NCI-H2029 treated with DMSO at 0.1 percent for 48 hours (cell line): ENCODE data around the gene VPS25.

Experiments used
- DNase-seq: peaks from one replicate; lab custom pipeline; 2025; lab: John Stamatoyannopoulos, UW

The VPS25 gene

DNA sequence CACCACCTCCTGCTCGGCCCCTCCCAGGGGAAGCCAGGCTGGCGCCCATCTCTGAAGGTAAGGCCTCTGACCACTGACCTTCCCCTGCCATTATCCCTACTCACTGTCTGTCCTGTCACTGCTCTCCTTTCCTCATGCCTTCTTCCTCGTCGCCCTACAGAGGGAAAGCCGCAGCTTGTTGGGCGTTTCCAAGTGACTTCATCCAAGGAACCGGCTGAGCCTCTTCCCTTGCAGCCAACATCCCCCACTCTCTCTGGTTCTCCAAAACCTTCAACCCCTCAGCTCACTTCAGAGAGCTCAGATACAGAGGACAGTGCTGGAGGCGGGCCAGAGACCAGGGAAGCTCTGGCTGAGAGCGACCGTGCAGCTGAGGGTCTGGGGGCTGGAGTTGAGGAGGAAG is 22.2 kb downstream of the VPS25 start:
- no peak for DNase-seq

DNA sequence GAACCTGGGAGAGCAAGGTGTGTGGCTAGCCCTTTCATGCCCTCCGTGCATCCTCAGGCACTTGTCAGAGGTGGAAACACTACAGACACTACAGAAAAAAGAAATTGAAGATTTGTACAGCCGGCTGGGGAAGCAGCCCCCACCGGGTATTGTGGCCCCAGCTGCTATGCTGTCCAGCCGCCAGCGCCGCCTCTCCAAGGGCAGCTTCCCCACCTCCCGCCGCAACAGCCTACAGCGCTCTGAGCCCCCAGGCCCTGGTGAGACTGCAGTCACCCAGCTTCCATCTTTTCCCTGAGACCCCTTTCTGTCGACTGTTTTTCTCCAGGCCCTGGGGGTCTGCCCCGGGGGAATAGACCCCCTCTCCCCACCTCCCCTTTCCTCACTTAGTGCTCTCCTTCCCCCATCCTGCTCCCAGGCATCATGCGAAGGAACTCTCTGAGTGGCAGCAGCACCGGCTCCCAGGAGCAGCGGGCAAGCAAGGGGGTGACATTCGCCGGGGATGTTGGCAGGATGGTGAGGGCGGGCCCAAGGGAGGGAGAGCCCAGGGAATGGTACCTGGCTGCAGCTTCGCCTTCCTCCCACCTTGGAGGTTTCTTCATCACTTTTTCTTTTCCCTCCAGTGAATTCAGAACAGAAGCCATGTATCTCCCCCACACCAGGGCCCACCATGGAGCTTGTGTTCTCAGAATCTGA is 23.0 kb downstream of the VPS25 start:
- DNase-seq = no peak

DNA sequence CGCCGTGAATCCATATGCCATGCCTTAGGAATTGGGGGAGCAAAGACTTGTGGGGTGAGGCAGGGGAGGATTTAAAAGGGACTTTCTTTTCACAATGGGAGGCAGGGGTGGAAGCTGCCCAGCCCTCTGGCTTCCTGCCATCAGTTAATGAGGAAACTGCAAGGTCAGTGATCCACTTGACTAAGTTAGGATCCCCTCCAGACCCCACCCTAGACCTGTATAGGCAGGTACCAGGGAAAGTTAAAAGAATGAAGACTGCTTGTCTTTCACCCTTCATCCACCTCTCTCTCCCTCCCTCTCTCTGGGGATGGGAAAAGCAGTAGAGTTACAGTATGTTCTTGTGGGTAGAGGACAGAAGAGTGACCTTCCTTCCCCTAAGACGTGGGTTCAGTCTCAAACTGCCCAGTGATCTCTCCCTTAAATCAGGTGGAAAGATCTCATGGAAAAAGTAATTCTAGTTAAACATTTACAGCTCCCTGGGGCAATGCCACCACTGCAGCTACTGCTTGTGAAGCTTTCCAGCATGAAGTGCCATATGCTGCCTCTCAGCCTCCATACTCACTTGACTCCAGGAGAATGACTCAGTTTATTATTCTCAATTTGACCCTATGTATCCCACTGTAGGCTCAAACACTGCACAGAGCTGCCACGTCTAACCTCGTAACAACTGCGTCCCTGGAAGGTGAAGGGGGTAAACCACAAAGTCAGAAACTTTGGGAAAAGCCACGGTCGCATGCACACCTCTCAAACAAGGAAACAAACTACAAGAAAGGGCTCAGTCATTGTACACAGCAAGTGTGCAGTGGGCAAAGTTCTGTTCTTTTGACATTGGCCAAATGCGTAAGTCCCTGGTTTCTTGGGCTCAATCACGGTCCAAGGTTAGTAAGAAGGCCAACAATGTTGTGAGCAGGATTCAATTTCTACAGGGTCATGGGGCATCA is 24.1 kb downstream of the VPS25 start:
- DNase-seq = no peak

DNA sequence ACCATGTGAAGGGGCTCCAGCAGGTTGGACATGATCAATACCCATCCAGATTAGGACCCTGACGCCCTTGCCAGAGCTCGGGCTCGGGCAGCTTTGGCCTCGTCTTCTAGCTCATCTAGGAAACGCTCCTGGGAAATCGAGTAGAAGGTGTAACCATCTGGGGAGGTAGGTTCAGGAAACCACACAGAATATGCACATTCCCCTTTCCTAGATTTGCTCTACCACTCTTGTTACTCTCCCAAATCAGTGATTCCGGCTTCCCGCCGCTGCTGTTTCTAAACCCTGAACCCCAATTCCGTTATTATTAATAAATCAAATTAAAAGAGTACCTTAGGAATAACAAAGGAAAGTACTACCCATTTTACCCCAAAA is 24.7 kb downstream of the VPS25 start:
- no peak for DNase-seq

DNA sequence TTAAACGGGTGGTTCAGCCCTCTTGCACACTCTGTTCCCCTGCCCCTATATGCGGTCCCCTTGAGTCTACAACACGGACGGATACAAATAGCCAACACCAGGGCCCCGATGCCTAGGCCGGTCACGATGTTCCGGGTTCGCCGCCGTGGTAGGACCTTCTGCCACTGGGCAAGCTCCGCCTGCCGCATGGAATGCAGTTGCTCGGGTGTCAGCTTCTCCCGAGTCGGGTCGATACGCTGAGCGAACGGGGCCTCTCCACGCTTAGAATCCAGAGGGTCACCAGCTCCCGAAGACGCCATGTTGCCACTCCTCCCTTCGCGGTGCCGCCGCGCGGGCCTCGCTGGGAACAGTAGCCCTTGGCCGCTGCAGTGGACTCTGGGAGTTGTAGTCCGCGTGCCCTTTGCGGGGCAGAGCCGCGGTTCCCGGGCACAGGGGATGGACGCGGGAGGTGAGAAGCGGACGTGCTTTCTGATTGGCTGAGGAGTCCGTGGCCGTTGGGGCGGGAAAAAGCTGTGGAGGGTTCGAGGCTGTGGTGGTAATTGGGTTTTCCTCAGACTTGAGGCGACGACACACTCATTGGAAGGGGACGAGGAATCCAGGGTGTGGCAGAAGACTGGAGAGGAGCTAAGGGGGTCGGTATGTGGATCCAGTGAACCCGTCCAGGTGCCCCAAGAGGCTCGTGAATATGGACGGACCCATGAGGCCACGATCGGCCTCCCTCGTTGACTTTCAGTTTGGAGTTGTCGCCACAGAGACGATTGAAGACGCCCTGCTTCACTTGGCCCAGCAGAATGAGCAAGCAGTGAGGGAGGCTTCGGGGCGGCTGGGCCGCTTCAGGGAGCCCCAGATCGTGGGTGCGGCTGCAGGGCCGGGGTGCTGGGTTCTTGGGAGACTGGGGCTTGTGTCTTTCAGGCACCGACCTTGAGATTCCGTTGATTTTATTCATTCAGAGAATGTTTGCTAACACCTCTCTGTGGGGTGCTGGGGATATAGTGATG is 25.4 kb downstream of the VPS25 start, which contains the start of the genes CNTD1 and COA3:
TSS of gene CNTD1 (plus strand) at position 479 of the 998 bp plus-strand sequence. CDS start at position 686, 207 bp downstream.
TSS of gene COA3 (minus strand) at position 322 of the 998 bp plus-strand sequence. CDS start at position 299, 23 bp downstream.
- peak; percentile 52 for DNase-seq

DNA sequence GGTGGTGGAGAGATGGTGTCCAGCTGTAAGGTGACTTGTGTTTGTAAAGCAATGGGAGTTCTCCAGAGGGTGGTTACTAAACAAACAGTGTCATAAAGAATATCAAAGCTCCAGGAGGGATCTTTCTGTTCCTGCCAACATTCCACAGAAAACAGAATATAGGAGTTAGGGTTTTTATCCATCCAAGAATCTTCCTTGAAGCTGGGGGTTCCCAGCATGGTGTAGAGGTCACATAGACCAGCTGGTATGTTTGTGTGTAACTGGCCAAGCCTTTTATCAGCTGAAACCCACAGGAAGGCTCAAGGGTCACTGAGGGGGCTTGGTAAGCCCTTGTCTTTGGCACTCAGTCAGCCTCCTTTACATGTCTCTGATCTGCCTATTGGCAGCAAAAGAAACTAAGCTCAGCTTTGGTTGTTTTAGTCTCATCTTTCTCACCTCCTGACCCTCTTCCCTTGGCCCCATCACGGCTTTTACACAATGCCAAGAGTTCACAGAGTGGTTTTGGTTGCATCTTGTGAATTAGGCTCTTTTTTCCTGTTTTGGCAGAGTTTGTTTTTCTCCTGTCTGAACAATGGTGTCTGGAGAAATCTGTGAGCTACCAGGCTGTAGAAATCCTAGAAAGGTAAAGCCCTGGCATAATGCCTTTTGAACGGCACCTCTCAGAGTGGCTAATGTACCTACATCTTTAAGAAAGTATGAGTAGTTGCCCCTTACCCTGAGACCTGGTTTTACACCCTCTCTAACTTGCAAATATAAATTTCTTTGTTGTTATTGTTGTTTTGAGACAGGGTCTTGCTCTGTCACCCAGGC is 30.0 kb downstream of the VPS25 start:
- no peak for DNase-seq

DNA sequence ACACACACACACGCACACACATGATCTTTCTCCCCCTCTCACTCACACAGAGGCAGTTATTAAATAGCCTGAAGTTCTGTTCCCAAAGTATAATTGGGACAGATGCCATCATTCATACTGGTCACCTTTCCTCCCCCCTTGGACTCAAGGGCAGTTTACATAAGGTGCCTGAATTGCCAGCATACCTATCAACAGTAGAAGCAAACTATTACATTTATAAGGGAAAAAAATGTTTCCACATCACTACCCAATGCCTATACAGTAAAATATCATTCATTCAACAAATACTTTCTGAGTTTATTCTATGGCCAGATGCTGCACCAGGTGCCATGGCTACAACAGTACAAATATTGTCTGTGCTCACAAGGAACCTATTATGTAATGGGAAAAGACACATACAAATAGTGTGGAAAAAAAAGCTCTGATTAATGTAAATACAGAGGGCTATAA is 31.7 kb downstream of the VPS25 start:
- peak; percentile 70 for DNase-seq

DNA sequence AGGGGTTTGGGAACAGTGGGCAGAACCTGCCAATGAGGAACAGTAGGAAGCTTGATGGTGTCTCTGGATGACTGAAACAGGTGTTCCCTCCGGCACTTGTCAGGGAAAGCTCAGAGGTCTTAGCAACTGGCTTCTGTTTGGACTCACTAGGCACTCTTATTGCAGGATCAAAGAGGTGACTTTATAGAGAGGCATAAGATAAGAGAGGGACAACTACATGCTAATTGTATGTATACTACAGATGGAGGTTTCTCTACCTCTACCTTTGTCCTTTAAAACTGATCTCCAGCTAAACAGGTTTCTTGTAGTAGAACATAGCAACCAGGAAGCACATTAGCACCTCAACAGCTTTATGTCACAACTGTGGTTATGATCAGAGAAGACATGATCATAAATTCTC is 33.0 kb downstream of the VPS25 start:
- no peak for DNase-seq

DNA sequence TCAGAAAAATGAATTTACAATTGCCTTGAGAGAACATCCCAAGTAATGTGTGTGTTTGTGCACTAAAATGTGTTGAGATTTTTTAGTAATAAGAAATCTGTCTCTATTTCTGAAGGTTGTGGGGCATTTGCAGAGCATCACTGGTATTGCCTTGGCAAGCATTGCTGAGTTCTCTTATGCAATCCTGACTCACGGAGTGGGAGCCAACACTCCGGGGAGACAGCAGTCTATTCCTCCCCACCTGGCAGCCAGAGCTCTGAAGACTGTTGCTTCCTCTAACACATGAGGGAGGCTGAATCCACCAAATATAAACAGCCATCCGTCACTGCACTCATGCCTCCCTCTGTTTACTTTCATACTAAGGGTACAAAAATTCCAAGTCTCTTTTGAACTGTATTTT is 36.0 kb downstream of the VPS25 start:
- DNase-seq = no peak

DNA sequence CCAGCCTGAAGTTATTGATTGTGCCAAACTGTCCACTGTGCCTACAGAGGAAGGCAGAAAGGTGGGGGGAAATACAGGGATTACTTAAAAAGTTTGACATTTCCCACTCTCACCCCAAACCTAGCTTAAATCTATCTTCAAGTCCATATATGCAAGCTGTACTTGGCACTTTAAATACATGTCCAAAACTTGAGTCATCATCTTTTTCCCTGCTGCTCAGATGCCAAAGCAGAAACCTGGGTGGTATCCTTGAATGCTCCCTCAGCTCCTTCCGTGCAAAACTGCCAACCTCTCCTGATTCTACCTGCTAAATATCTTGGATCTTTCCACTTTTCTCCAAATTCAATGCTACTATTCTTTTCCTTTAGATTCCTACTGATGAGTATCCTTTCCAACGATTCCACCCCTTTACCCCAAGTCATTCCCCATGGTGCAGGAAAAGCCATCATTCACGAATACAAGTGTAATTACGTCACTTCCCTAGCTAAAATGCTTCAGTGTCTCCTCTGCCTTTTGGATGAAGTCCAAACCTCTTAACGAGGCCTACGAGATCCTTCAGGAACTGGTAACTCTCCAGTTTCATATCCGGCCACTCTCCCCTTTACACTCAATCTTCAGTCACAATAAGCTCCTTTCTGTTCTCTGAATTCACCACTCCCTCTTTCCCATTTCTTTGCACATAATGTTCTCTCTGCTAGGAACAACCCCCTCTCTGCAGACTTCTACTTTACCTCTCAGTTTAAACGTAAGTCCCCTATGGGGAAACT is 41.6 kb downstream of the VPS25 start:
- peak; percentile 73 for DNase-seq

DNA sequence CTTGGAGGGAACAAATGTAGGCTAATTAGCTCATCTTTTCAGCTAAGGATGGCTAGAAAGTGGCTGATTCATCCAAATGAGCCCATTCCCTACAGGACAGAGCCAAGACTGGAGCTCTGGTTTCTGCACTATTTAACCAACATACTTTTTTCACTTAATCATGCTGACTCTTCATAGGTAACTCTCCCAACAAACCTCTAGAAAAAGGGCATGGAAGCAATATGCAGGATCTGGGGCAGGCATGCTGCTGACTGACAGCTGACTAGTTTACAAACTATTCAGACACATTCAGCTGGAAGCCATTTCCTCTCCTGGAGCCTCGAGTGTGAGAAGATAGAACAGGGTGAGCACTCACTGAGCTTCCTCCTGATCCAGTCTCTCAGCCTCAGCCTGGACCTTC is 44.6 kb downstream of the VPS25 start:
- no peak for DNase-seq

DNA sequence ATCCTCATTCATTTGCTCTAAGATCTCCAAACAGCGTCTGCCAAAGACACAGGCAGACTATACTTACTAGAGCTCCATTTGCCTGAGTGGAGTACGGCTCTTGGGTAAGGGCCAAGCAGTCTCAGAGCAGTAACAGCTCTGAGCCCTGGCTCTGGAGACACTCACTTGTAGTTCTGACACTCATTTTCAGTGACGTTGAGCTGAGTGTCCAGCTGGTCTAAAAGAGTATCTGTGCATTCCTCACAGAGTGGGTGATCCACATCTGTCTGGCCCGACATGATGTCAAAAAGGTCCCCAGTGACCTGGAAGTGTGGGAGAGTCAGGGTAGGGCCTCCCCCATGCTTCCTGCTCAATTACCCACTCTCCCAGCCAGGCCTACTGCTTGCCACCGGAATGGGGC is 45.1 kb downstream of the VPS25 start:
- no peak for DNase-seq

DNA sequence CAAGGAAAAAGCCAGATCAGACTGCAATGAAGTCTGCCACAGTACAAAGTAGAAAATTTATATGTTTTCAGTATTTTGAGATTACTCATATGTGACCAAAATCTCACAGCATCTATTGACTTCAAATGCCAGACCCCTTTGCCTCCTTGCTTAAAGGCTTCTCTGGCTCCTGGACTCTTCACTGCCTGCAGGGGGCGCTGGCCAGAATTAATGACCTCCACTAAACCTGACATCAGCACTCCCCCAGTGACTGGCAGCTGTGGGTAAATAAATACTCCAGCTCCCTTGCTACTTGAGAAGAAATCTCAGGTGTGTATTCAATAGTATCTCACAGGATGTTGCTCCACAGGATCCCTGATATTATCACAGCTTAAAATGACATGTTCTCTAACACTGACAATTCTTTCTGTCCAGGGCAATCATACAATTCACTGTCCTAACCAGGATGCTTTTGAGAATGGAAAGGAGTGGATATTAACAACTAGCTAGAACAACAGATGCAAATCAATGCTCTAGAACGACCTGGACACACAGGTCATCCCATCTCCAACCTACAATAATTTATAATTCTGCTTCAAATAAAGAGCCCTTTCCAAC is 46.8 kb downstream of the VPS25 start:
- no peak for DNase-seq

DNA sequence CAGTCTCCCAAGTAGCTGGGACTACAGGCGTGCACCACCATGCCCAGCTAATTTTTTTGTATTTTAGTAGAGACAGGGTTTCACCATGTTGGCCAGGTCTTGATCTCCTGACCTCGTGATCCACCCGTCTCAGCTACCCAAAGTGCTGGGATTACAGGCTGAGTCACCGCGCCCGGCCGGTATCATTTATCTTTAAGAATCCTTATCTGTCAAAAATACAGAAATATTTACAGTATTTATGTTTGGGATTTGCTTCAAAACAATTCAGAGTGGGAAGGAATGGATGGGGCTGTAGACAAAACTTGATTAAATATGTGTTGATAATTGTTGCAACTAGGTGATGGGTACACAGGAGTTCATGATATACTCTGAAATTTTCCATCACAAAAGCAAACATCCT is 47.9 kb downstream of the VPS25 start:
- DNase-seq = no peak

DNA sequence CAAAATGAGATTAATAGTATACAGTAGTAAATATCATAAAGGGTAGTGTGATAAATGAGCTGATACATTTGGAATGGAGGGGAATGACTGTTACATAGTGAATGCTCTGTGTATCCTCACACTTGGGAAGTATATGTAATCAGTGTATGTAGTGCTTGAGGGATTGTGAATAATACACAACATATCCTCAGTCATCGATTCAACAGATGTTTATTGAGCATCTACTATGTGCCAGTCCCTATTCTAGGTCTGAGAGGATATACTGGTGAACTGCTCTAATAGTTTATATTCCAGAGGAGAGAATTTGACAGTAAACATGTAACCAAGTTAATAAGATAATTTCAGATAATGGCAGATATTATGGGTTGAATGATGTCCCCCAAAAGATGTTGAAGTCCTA is 54.2 kb downstream of the VPS25 start:
- DNase-seq = no peak
